Stimulated activated naive B cell treated with anti-CD40 and anti-IgM and Interleukin-4, amounts not matched to agents 10 μg/mL and 1 μg/mL and 100 μg/mL, for 72 hours (primary cell): Measurements from ENCODE around the gene SFTPA2.
"Not testable (repeated sequence)": the region's sequence is repeated elsewhere in the genome, so short reads cannot be mapped to it uniquely, and the experiment has no call there.

Experiments used
- ATAC-seq, 2 donors: fragments of 150-1000 bp; cut with Tn5 transposase; replicated peaks; 2 replicates each; pipeline ENCODE4 v1.10.0; 2021; ENCODE audit warnings: moderate library complexity in 1 of 2
- DNase-seq: peaks from one replicate; pipeline ENCODE4 v3.0.0; 2021
- H3K27ac Mint-ChIP-seq: one replicate; pipeline ENCODE4 v1.8.0; 2022; ENCODE audit warnings: mild to moderate bottlenecking, mixed read lengths
- H3K27me3 Mint-ChIP-seq, 2 donors: one replicate each; pipeline ENCODE4 v1.8.0; 2022; ENCODE audit warnings: mixed read lengths in 2 of 2
- H3K36me3 Mint-ChIP-seq, 2 donors: one replicate each; pipeline ENCODE4 v1.8.0; 2022; ENCODE audit warnings: mixed read lengths in 2 of 2, mild to moderate bottlenecking in 1 of 2
- H3K4me1 Mint-ChIP-seq, 2 donors: one replicate each; pipeline ENCODE4 v1.8.0; 2022; ENCODE audit warnings: mixed read lengths in 2 of 2, mild to moderate bottlenecking in 1 of 2
- H3K4me3 Mint-ChIP-seq, 2 donors: one replicate each; pipeline ENCODE4 v1.8.0; 2022; ENCODE audit warnings: mild to moderate bottlenecking in 2 of 2, mixed read lengths in 2 of 2, moderate library complexity in 1 of 2
- H3K9me3 Mint-ChIP-seq, 2 donors: one replicate each; pipeline ENCODE4 v1.8.0; 2022; ENCODE audit warnings: mixed read lengths in 2 of 2, mild to moderate bottlenecking in 1 of 2

Gene SFTPA2

DNA sequence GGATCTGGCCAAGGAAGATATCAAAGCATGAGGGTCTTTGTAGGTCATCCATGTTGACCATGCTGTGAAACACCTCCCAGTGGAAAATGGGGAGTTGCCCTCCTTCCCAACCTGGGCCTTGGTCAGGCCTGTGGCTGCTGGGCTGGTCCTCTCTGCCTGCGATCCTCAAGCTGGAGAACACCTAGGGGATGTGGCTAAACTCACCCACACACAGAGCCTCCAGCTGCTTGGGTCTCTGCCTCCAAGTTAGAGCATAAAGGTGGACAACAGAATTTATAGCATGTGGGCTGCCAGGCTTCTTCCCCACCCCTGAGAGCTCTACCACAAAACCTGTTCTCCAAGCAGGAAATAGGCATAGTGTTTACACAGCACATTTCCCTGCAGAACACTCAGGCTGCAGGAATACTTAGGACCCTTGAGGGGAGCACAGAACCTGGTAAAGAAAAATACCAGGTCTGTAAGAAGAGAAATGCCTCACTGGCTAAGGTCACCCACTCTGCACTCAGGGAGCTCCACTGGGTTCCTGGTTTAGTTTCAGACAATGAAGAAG lies at the start of gene SFTPA2:
Gene SFTPA2 (minus strand): TSS at position 248 of the 550 bp plus-strand sequence. CDS start 924 bp downstream, outside the sequence.
- H3K36me3 Mint-ChIP-seq: peaks cover 0 to 2% of the 10 kb centered on the region in 2 donors
- H3K27ac Mint-ChIP-seq: no peak within 1 kb of the TSS
- H3K9me3 Mint-ChIP-seq: no peaks in the 10 kb centered on the region
- H3K27me3 Mint-ChIP-seq: peaks cover 24 to 33% of the 10 kb centered on the region in 2 donors
- peaks cover 10 to 11% of the 10 kb centered on the region in 2 donors for H3K4me1 Mint-ChIP-seq
- no peak for DNase-seq
- H3K4me3 Mint-ChIP-seq: no peak within 1 kb of the TSS
- ATAC-seq: no peak

DNA sequence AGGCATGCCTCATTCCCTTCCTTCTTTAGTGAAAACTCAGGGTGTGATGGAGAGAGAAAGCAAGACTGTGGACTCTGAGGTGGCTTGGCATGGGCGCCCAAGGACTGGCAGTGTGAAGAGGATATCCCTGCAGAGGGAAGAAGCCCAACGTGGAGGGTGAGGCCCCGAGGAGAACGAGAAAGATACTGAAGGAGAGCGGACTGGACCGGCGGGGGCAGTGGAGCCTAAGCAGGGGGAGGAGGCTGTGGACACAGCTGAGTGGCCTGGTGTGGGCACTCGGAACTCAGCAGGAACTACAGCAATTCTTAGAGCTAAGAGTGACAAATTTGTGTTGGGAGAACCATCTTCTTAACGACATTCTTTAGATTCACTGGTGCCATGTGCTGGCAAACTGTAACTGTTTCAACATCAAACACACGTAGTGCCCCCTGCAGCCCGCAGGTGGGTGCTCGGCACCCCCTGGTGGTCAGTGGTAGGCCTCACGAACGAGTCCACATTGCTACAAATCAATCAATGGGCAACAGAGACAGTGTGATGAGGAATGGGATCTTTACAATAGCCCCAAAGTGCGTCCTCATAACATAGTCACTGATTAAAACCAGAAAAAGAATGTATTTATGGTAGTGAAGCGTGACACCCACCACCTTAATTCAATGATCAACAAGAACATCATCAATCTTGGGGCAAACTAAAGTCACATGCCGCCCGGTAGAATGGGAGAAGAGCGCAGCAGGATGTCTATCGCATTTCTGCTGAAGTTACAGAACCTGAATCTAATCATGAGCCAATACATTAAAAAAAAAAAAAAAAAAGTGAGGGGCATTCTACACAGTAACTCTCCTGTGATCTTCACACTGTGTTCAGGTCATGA lies 48.5 kb upstream of the SFTPA2 start:
- Mint-ChIP-seq H3K36me3 (no peaks in the 10 kb centered on the region), H3K27me3 (peaks cover 6 to 8% of the 10 kb centered on the region in 2 donors), H3K4me1 (peaks cover 3 to 12% of the 10 kb centered on the region in 2 donors), H3K4me3 (no peak overlapping the region), H3K27ac (no peak overlapping the region), H3K9me3 (peaks cover 0 to 3% of the 10 kb centered on the region in 2 donors)
- peak; percentile 18 for DNase-seq
- ATAC-seq: peak; percentile 40 to 73

DNA sequence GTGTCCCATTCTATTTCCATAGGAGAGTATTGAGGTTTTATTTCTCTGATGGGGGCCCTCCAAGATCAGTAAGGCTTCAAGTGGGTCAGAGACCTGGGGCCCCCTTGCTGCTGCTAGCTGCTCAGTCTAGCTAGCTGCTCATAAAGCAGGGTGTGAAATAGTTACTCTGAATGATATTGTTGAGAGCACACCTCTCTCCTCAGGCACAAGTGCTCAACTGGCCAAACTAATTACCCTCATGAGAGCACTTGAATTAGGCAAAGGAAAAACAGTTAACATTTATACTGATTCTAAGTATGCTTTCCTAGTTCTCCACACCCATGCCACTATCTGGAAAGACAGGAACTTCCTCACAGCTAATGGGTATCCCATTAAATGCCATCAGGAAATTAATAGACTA lies 45.1 kb upstream of the SFTPA2 start:
- Mint-ChIP-seq H3K27me3 (peaks cover 4 to 6% of the 10 kb centered on the region in 2 donors), H3K27ac (no peak overlapping the region), H3K9me3 (peaks cover 0 to 7% of the 10 kb centered on the region in 2 donors), H3K4me1 (peaks cover 12 to 24% of the 10 kb centered on the region in 2 donors), H3K36me3 (no peaks in the 10 kb centered on the region), H3K4me3 (no peak overlapping the region)
- no peak for ATAC-seq
- no peak for DNase-seq

DNA sequence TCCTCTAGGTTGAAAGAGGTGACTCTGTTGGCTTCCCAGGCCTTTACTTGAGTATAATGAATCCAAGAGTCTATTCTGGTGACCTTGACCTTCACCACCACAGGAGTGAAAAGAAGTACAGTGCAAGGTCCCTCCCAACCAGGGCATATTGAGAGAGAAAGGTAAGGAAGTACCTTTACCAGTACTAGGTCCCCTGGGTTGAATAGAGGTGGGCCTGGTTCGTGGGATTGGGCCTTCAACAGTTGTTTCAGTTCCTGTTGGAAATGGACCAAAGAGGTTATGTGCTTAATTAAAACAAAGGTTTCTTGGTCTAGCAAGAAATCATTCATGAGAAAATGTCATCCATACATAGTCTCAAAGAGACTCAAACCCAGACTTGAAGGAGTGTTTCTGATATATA lies 44.1 kb upstream of the SFTPA2 start:
- Mint-ChIP-seq H3K27me3 (peaks cover 4 to 6% of the 10 kb centered on the region in 2 donors), H3K9me3 (peaks cover 0 to 7% of the 10 kb centered on the region in 2 donors), H3K36me3 (no peaks in the 10 kb centered on the region), H3K4me3 (no peak overlapping the region), H3K4me1 (peaks cover 12 to 24% of the 10 kb centered on the region in 2 donors), H3K27ac (no peak overlapping the region)
- DNase-seq (no peak), ATAC-seq (peak; percentile 48 to 57)

GRCh38 chr10:79602953-79603352 lies 42.7 kb upstream of the SFTPA2 start:
- Mint-ChIP-seq H3K4me1 (peaks cover 12 to 24% of the 10 kb centered on the region in 2 donors), H3K4me3 (no peak overlapping the region), H3K9me3 (peaks cover under 1 to 11% of the 10 kb centered on the region in 2 donors), H3K27ac (no peak overlapping the region), H3K27me3 (peaks cover 0 to under 1% of the 10 kb centered on the region in 2 donors), H3K36me3 (no peaks in the 10 kb centered on the region)
- DNase-seq (no peak), ATAC-seq (peak in 1 of 2 donors; percentile 31)

- peaks cover 10 to 19% of the 10 kb centered on the region in 2 donors for H3K9me3 Mint-ChIP-seq
- no peak overlapping the region for H3K27ac Mint-ChIP-seq
These were observed 41.7 kb upstream of the SFTPA2 start for GRCh38 chr10:79601939-79602338.

GRCh38 chr10:79599644-79600043 lies 39.4 kb upstream of the SFTPA2 start:
- H3K4me3 Mint-ChIP-seq, ATAC-seq, H3K36me3 Mint-ChIP-seq, DNase-seq, H3K27ac Mint-ChIP-seq: not testable (repeated sequence)
- peaks cover 12 to 27% of the 10 kb centered on the region in 2 donors for H3K27me3 Mint-ChIP-seq
- H3K4me1 Mint-ChIP-seq: peaks cover 11 to 21% of the 10 kb centered on the region in 2 donors
- H3K9me3 Mint-ChIP-seq: peaks cover 14 to 21% of the 10 kb centered on the region in 2 donors

More at GRCh38 chr10:79601939-79602338, 41.7 kb upstream of the SFTPA2 start:
- H3K27me3 Mint-ChIP-seq: peaks cover 0 to 11% of the 10 kb centered on the region in 2 donors
- no peaks in the 10 kb centered on the region for H3K36me3 Mint-ChIP-seq
- H3K4me1 Mint-ChIP-seq: peaks cover 12 to 24% of the 10 kb centered on the region in 2 donors
- DNase-seq (no peak), ATAC-seq (no peak)
- H3K4me3 Mint-ChIP-seq: no peak overlapping the region

- H3K4me1 Mint-ChIP-seq: no peaks in the 10 kb centered on the region
- DNase-seq: no peak
- H3K9me3 Mint-ChIP-seq: peaks cover 14 to 20% of the 10 kb centered on the region in 2 donors
- peaks cover 22 to 33% of the 10 kb centered on the region in 2 donors for H3K27me3 Mint-ChIP-seq
- H3K4me3 Mint-ChIP-seq: no peak overlapping the region
- no peak for ATAC-seq
- no peak overlapping the region for H3K27ac Mint-ChIP-seq
- H3K36me3 Mint-ChIP-seq: no peaks in the 10 kb centered on the region
These were observed 35.3 kb upstream of the SFTPA2 start for GRCh38 chr10:79595510-79595909.

DNA sequence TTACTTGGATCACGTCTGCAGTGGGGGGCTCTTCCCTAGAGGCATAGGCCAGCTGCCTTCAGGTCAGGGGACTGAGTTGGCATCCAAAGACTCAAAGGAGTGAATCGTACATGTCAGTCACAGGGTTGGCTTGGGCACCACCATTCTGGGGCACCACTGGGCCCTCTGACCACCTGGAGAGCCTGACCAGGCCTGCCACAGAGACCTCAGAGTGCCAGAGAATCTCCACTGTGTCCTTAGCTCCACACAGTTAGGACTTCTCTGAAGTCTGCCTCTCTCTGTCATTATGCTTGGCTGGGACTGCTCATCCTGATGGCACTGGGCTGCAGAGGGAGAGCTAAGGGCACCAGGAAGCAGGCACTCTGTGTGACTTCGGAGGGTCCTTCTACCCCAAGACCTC lies 34.4 kb upstream of the SFTPA2 start:
- not testable (repeated sequence) for H3K36me3 Mint-ChIP-seq, H3K4me1 Mint-ChIP-seq, H3K27ac Mint-ChIP-seq, DNase-seq, ATAC-seq, H3K4me3 Mint-ChIP-seq
- peaks cover 14 to 20% of the 10 kb centered on the region in 2 donors for H3K9me3 Mint-ChIP-seq
- H3K27me3 Mint-ChIP-seq: peaks cover 22 to 42% of the 10 kb centered on the region in 2 donors

DNA sequence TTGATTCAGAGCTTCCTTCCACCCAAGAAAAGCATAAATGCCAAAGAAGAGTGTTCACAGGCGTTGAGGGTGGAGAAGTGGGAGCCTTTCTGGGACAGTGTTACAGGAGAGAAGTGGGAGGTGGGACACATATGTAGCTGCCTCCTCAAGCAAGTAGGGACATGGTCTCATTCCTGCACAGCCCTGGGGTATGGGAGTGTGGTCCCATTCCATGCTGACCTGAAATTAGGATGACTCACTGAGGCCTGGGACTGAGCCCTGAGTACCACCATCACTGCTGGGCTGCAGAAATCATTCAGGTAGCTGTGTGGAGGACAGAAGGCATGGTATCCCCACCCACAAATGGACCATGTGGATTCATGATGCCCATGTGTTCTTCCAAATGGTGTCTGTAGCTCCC lies 33.2 kb upstream of the SFTPA2 start:
- DNase-seq: no peak
- Mint-ChIP-seq H3K4me3 (no peak overlapping the region), H3K9me3 (peaks cover 14 to 17% of the 10 kb centered on the region in 2 donors), H3K36me3 (no peaks in the 10 kb centered on the region), H3K27me3 (peaks cover 31 to 49% of the 10 kb centered on the region in 2 donors), H3K4me1 (no peaks in the 10 kb centered on the region), H3K27ac (no peak overlapping the region)
- no peak for ATAC-seq

- H3K36me3 Mint-ChIP-seq: no peaks in the 10 kb centered on the region
- H3K27ac Mint-ChIP-seq: no peak overlapping the region
- peaks cover 26 to 29% of the 10 kb centered on the region in 2 donors for H3K27me3 Mint-ChIP-seq
- ATAC-seq (no peak), DNase-seq (no peak)
- H3K4me1 Mint-ChIP-seq: no peaks in the 10 kb centered on the region
- H3K4me3 Mint-ChIP-seq: no peak overlapping the region
- H3K9me3 Mint-ChIP-seq: peaks cover 0 to 6% of the 10 kb centered on the region in 2 donors
These were observed 28.6 kb upstream of the SFTPA2 start for GRCh38 chr10:79588800-79589199.

GRCh38 chr10:79586933-79587332 lies 26.7 kb upstream of the SFTPA2 start:
- H3K36me3 Mint-ChIP-seq: no peaks in the 10 kb centered on the region
- ATAC-seq (no peak), DNase-seq (no peak)
- H3K9me3 Mint-ChIP-seq: peaks cover 0 to 4% of the 10 kb centered on the region in 2 donors
- no peak overlapping the region for H3K27ac Mint-ChIP-seq
- H3K27me3 Mint-ChIP-seq: peaks cover 22 to 29% of the 10 kb centered on the region in 2 donors
- H3K4me1 Mint-ChIP-seq: no peaks in the 10 kb centered on the region
- H3K4me3 Mint-ChIP-seq: no peak overlapping the region

GRCh38 chr10:79585870-79586527 lies 25.8 kb upstream of the SFTPA2 start:
- DNase-seq: no peak
- no peak overlapping the region for H3K4me3 Mint-ChIP-seq
- no peaks in the 10 kb centered on the region for H3K36me3 Mint-ChIP-seq
- H3K27me3 Mint-ChIP-seq: peaks cover 22 to 28% of the 10 kb centered on the region in 2 donors
- no peak overlapping the region for H3K27ac Mint-ChIP-seq
- peaks cover 0 to under 1% of the 10 kb centered on the region in 2 donors for H3K9me3 Mint-ChIP-seq
- no peaks in the 10 kb centered on the region for H3K4me1 Mint-ChIP-seq
- ATAC-seq: no peak

GRCh38 chr10:79583488-79584024 lies 23.3 kb upstream of the SFTPA2 start:
- DNase-seq (no peak), ATAC-seq (no peak)
- H3K27me3 Mint-ChIP-seq: peaks cover 13 to 17% of the 10 kb centered on the region in 2 donors
- no peaks in the 10 kb centered on the region for H3K9me3 Mint-ChIP-seq
- no peak overlapping the region for H3K27ac Mint-ChIP-seq
- no peaks in the 10 kb centered on the region for H3K4me1 Mint-ChIP-seq
- no peak overlapping the region for H3K4me3 Mint-ChIP-seq
- H3K36me3 Mint-ChIP-seq: no peaks in the 10 kb centered on the region
